GM21619 (cell line): ENCODE measurements around the gene DAPK2.
"Not testable (repeated sequence)": the region's sequence is repeated elsewhere in the genome, so short reads cannot be mapped to it uniquely, and the experiment has no call there.

ENCODE experiments used
- ATAC-seq: cut with Tn5 transposase; IDR thresholded peaks from one replicate; pipeline ENCODE4 v1.9.1; 2021; ENCODE audit not compliant: unreplicated experiment

DAPK2 gene

GRCh38 chr15:64046421-64047153 lies at the start of gene DAPK2:
DAPK2 (minus strand) TSS chr15:64046485; CDS start chr15:64040261, 6,224 bp downstream.
- peak; percentile 56 for ATAC-seq

- ATAC-seq = no peak
Measured at GRCh38 chr15:64095431-64095794, 49.1 kb upstream of the DAPK2 start.

GRCh38 chr15:64093627-64094417 lies 47.5 kb upstream of the DAPK2 start, which contains the start of gene CIAO2A:
CIAO2A (minus strand) TSS chr15:64093838; CDS start chr15:64093768, 70 bp downstream.
- ATAC-seq = peak; percentile 61

- ATAC-seq = no peak
Measured at GRCh38 chr15:64092864-64093626, 46.8 kb upstream of the DAPK2 start.

- ATAC-seq = no peak
Measured at GRCh38 chr15:64092075-64092820, 46.0 kb upstream of the DAPK2 start.

GRCh38 chr15:64090527-64090926 lies 44.2 kb upstream of the DAPK2 start:
- no peak for ATAC-seq

- ATAC-seq = no peak
Measured at GRCh38 chr15:64089543-64090280, 43.4 kb upstream of the DAPK2 start.

GRCh38 chr15:64082757-64083156 lies 36.5 kb upstream of the DAPK2 start:
- no peak for ATAC-seq

GRCh38 chr15:64073496-64073895 lies 27.2 kb upstream of the DAPK2 start:
- ATAC-seq = not testable (repeated sequence)

GRCh38 chr15:64072812-64073211 lies 26.5 kb upstream of the DAPK2 start:
- no peak for ATAC-seq

- no peak for ATAC-seq
Measured at GRCh38 chr15:64071931-64072765, 25.9 kb upstream of the DAPK2 start.

- no peak for ATAC-seq
Measured at GRCh38 chr15:64070965-64071851, 24.9 kb upstream of the DAPK2 start.

- ATAC-seq = no peak
Measured at GRCh38 chr15:64070106-64070505, 23.8 kb upstream of the DAPK2 start.

- ATAC-seq = no peak
Measured at GRCh38 chr15:64068133-64068532, 21.8 kb upstream of the DAPK2 start.

- no peak for ATAC-seq
Measured at GRCh38 chr15:64067564-64068030, 21.3 kb upstream of the DAPK2 start.

GRCh38 chr15:64066451-64066850 lies 20.2 kb upstream of the DAPK2 start:
- no peak for ATAC-seq

- no peak for ATAC-seq
Measured at GRCh38 chr15:64060716-64061115, 14.4 kb upstream of the DAPK2 start.

- not testable (repeated sequence) for ATAC-seq
Measured at GRCh38 chr15:64059104-64059503, 12.8 kb upstream of the DAPK2 start.
